Rectal smooth muscle tissue (tissue), 1 donor: ENCODE measurements around the gene OR2AE1.

Experiments used
- H3K27ac ChIP-seq: one replicate; pipeline ENCODE4 v1.7.0; 2013; ENCODE audit warnings: low read depth, low read length, inconsistent platforms
- H3K27me3 ChIP-seq: one replicate; pipeline ENCODE4 v1.7.0; 2013; ENCODE audit warnings: low read length; ENCODE audit not compliant: control insufficient read depth, insufficient read depth
- H3K36me3 ChIP-seq: one replicate; pipeline ENCODE4 v1.7.0; 2013; ENCODE audit warnings: low read length; ENCODE audit not compliant: control insufficient read depth, insufficient read depth
- H3K4me1 ChIP-seq: one replicate; pipeline ENCODE4 v1.7.0; 2013; ENCODE audit warnings: low read length; ENCODE audit not compliant: control insufficient read depth, insufficient read depth
- H3K4me3 ChIP-seq: one replicate; pipeline ENCODE4 v1.7.0; 2013; ENCODE audit warnings: low read length
- H3K9ac ChIP-seq: one replicate; pipeline ENCODE4 v1.7.0; 2013; ENCODE audit warnings: low read length

Gene OR2AE1

DNA sequence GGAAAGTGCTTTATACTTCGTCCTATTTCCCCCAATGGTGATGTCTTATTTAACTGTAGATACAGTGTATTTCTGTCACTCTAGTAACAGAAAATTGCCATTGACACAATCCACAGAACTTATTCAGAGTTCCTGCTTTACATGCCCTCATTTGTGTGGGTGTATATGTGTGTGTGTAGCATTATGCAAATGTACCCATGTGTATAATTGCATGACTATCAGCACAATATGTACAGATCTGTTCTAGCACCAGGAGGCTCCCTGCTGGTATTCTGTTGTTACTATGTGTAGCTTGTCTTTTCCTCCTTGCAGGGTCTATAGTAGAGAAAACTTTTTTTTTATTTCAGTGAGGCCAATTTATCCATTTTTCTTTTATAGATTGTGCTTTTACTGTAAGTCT lies 32.5 kb downstream of the OR2AE1 start:
- H3K4me3 ChIP-seq = no peak overlapping the region
- no peaks in the 10 kb centered on the region for H3K4me1 ChIP-seq
- H3K27ac ChIP-seq = no peak overlapping the region
- H3K36me3 ChIP-seq = no peaks in the 10 kb centered on the region
- H3K9ac ChIP-seq = no peak overlapping the region
- H3K27me3 ChIP-seq = no peaks in the 10 kb centered on the region

GRCh38 chr7:99843808-99844207 lies 33.0 kb downstream of the OR2AE1 start:
- Histone ChIP-seq H3K9ac (no peak overlapping the region), H3K36me3 (no peaks in the 10 kb centered on the region), H3K27me3 (no peaks in the 10 kb centered on the region), H3K27ac (no peak overlapping the region), H3K4me1 (no peaks in the 10 kb centered on the region), H3K4me3 (no peak overlapping the region)

DNA sequence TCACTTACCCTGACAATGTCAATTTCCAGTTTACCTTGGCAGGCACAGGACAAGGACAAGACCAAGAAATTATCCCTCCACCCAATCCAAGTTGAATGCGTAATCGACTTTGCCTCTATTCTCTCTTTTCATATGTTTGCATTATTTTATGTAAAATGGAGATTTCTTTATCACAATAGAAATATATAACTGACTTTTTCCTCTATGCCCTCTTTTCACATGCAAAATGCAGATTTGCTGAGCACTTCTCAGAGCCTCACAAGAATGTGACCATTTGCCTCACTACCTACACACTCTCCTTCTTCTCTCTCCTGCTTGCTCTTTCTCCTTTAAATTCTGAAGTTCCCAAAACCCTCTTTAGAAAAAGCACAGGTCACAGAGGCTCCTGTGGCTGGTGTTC lies 33.9 kb downstream of the OR2AE1 start:
- Histone ChIP-seq H3K4me1 (no peaks in the 10 kb centered on the region), H3K9ac (no peak overlapping the region), H3K36me3 (no peaks in the 10 kb centered on the region), H3K27ac (no peak overlapping the region), H3K4me3 (no peak overlapping the region), H3K27me3 (no peaks in the 10 kb centered on the region)

DNA sequence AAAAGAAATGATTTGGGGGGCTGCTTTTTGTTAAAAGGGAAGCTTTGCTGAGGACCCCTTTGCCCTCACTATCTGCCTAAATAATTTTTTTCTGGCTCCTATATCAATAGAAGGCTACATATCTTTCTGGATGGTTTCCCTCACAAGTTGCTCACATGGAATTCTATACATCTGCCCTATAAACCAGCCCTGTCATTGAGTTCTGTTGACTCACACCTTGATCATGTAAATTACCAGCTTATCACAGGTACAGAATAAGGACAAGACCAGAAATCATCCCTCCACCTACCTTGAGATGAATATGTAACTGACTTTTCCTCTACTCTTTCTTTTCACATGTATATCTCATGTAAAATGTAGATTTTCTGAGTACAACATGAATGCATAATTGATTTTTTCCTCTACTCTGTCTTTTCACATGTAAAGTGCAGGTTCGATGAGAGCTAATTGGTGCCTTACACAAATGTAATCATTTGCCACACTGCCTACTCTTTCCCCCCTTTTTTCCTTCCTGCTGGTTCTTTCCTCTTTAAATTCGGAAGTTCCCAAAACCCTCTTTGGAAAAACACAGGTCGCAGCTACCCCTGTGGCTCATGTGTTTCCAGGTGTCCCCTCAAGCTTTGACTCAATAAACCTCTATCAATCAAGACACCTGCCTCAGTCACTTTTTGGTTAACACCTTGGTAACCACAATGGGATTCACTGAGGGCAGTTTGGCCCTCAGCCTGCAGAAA lies 36.5 kb downstream of the OR2AE1 start:
- no peak overlapping the region for H3K9ac ChIP-seq
- no peaks in the 10 kb centered on the region for H3K4me1 ChIP-seq
- H3K27me3 ChIP-seq = no peaks in the 10 kb centered on the region
- H3K27ac ChIP-seq = no peak overlapping the region
- H3K36me3 ChIP-seq = no peaks in the 10 kb centered on the region
- no peak overlapping the region for H3K4me3 ChIP-seq

GRCh38 chr7:99839287-99840021 lies 37.4 kb downstream of the OR2AE1 start:
- H3K4me1 ChIP-seq = no peaks in the 10 kb centered on the region
- H3K4me3 ChIP-seq = no peak overlapping the region
- no peak overlapping the region for H3K27ac ChIP-seq

DNA sequence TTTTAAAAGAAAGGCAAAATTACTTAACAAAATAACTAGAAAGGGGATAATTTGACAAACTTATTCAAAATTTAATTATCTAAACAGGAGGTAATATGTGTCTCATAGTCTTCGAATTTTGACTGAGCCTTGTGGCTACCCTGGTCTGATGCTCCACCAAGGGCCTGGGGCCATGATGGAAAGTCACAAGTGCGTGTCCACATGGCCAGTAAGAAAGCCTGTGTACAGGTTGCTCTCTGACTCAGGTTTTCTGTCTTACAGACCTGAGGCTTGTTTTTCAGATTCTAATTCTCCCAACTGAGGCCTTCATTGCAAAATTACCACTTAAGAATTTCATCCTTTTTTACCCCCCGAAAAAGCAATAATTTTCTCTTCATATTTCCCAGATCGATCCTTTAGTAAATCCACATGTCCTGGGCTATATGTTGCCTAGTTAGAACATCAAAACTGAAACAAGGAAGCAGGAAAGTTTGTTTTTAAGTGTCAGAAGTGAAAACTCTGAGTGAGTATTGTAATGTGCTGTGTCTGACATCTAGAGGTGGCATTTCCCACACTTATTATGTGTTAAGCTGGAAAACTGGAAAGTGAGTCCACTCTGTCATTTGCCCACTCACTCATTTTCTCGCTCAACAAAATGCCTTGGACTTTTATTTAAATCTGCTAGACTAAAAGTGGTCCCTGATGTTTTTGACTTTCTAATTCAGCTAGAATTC lies 39.0 kb downstream of the OR2AE1 start:
- Histone ChIP-seq H3K27ac (no peak overlapping the region), H3K36me3 (no peaks in the 10 kb centered on the region), H3K9ac (no peak overlapping the region), H3K27me3 (peaks cover 2% of the 10 kb centered on the region), H3K4me3 (no peak overlapping the region), H3K4me1 (no peaks in the 10 kb centered on the region)

More at GRCh38 chr7:99839287-99840021, 37.4 kb downstream of the OR2AE1 start:
- H3K36me3 ChIP-seq = no peaks in the 10 kb centered on the region
- peaks cover 1% of the 10 kb centered on the region for H3K27me3 ChIP-seq
- H3K9ac ChIP-seq = no peak overlapping the region

- no peak overlapping the region for H3K4me3 ChIP-seq
- H3K9ac ChIP-seq = no peak overlapping the region
- no peak overlapping the region for H3K27ac ChIP-seq
- no peaks in the 10 kb centered on the region for H3K4me1 ChIP-seq
- H3K36me3 ChIP-seq = no peaks in the 10 kb centered on the region
- H3K27me3 ChIP-seq = peaks cover 2% of the 10 kb centered on the region
These were observed 41.6 kb downstream of the OR2AE1 start for GRCh38 chr7:99835189-99835588.

DNA sequence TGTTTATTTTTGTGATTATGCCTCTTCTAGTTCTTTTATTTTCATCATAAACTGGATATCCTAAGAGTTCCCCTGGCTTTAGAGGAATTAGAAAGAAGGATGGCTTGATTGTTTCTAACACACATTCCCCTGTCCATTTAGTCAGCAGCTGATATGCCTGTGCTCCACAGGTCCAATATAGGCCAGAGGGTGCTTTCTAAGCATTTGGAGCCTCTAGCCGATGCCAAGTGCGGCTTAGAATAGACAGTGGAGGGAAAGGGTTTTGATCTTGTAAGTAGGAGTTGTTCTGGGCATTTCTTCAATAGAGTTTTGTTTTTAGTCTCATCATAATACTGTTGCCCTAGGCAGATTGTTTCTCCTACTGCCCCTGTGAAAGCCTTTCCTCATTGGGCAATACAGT lies 42.5 kb downstream of the OR2AE1 start:
- no peak overlapping the region for H3K9ac ChIP-seq
- no peak overlapping the region for H3K27ac ChIP-seq
- no peaks in the 10 kb centered on the region for H3K4me1 ChIP-seq
- no peaks in the 10 kb centered on the region for H3K36me3 ChIP-seq
- no peak overlapping the region for H3K4me3 ChIP-seq
- H3K27me3 ChIP-seq = peaks cover 2% of the 10 kb centered on the region

DNA sequence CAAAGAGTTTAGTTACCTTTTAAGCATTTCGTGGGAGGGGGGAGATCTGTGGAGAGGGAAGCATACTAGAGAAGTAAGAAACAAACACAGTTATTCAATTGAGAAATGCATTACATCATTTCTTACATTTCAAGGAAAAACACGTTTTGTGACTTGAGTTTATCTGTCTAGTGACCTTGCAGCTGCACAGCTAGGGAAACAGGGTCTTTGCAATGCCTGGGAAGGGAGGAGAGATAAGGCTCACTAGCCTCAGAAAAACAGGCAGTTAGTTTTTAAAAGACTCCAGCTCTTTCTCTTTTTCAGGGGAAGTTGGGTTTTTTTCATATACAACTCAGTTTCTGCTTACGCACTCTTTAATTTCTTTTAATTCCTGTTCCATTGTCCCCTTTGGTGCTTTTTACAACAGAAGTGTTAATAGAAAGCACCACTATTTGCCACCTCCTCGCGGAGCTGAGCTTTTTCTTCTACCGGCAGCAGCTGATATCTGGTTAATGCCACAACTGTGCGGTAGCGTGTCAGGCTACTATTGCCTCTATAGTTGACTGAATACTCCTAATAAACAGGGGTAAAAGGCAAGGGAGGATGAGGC lies 43.5 kb downstream of the OR2AE1 start:
- Histone ChIP-seq H3K4me3 (no peak overlapping the region), H3K27ac (no peak overlapping the region), H3K4me1 (no peaks in the 10 kb centered on the region), H3K27me3 (peaks cover 2% of the 10 kb centered on the region), H3K36me3 (no peaks in the 10 kb centered on the region), H3K9ac (no peak overlapping the region)

DNA sequence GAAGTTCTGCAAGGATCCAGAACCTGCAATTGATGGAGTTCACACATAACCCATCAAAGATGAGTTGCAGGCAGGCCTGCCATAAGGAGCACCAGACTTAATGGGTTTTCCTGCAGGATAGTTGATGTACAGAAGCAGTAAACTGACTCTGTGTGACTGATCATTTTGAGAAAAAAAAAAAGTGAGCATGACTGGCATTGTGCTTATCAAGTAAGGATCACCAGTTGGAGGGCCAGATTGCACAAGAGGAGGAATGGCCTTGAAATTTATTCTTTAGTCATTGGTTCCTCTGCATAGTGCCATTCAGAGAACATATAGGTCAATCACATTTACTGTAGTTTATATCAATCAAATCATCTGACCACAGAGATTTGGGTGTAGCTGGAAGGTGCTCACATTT lies 45.2 kb downstream of the OR2AE1 start:
- Histone ChIP-seq H3K27ac (no peak overlapping the region), H3K27me3 (peaks cover 2% of the 10 kb centered on the region), H3K4me3 (no peak overlapping the region), H3K4me1 (no peaks in the 10 kb centered on the region), H3K9ac (no peak overlapping the region), H3K36me3 (no peaks in the 10 kb centered on the region)

DNA sequence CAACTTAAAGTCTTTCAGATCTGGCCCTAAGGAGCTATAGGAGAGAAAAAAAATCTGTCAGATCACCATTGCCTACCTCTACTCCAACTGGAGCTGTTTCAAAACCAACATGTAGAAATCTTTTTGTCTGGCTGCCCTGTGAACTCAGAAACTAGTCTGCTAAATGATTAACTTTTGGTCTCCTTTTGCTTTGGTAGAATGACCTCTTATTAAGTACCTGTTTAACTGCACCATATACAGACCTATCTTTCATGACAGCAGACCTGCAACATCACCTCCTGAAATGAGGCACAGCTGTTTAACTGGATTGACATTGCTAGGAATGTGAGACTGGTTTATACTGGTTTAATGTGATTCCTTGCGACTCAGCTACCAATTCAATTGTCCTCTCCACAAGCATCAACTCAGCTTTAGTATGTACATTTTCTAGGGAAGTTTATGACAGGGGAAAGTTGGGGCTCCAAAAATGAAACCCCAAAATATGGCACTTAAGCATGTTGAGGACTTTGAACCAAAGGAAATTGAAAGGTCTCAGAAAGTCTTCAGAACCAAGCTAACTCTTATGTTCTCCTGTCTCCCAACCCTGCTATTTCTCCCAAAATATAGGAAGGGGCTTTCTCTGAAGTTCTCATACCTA lies 47.2 kb downstream of the OR2AE1 start:
- no peak overlapping the region for H3K27ac ChIP-seq
- peaks cover 2% of the 10 kb centered on the region for H3K27me3 ChIP-seq
- no peak overlapping the region for H3K9ac ChIP-seq
- no peak overlapping the region for H3K4me3 ChIP-seq
- no peaks in the 10 kb centered on the region for H3K36me3 ChIP-seq
- no peaks in the 10 kb centered on the region for H3K4me1 ChIP-seq

GRCh38 chr7:99828811-99829210 lies 48.0 kb downstream of the OR2AE1 start:
- Histone ChIP-seq H3K4me1 (no peaks in the 10 kb centered on the region), H3K36me3 (no peaks in the 10 kb centered on the region), H3K27ac (no peak overlapping the region), H3K4me3 (no peak overlapping the region), H3K9ac (no peak overlapping the region), H3K27me3 (no peaks in the 10 kb centered on the region)
